ENCODE data around the gene ATP1B2.
A peak's percentile ranks its signal among the peaks of the same experiment; 100 is the strongest.
"Not testable (repeated sequence)": the region's sequence is repeated elsewhere in the genome, so short reads cannot be mapped to it uniquely, and the experiment has no call there.

ATP1B2 gene

DNA sequence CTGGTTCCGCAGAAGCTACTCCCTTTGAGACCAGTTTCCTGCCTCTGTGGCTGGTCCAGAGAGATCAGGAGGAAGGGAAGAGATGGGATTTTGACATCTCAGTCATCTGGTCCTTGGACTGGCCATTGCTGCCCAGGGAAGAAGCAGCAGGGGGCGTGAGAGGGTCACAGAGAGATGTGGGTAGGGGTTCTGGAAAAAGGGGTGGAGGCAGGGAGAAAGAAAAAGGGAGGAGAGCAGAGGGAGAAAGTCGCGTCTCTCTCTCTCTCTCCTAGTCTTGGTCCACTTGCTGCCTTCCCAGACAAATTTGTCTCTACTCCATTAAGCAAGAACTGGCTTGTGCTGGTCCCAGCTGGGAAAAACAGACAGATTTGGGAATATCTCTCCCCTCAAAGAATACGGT, 16.3 kb upstream of the ATP1B2 start:
- no peak for FAIRE-seq
- DNase-seq (ENCODE audit: insufficient read length, low spot score): peak; percentile 95
- TF ChIP-seq, protein P1, sequence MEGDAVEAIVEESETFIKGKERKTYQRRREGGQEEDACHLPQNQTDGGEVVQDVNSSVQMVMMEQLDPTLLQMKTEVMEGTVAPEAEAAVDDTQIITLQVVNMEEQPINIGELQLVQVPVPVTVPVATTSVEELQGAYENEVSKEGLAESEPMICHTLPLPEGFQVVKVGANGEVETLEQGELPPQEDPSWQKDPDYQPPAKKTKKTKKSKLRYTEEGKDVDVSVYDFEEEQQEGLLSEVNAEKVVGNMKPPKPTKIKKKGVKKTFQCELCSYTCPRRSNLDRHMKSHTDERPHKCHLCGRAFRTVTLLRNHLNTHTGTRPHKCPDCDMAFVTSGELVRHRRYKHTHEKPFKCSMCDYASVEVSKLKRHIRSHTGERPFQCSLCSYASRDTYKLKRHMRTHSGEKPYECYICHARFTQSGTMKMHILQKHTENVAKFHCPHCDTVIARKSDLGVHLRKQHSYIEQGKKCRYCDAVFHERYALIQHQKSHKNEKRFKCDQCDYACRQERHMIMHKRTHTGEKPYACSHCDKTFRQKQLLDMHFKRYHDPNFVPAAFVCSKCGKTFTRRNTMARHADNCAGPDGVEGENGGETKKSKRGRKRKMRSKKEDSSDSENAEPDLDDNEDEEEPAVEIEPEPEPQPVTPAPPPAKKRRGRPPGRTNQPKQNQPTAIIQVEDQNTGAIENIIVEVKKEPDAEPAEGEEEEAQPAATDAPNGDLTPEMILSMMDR (IDR thresholded peaks at IDR 0.05; ENCODE audit: insufficient read depth, missing control alignments): peak; percentile 72

DNA sequence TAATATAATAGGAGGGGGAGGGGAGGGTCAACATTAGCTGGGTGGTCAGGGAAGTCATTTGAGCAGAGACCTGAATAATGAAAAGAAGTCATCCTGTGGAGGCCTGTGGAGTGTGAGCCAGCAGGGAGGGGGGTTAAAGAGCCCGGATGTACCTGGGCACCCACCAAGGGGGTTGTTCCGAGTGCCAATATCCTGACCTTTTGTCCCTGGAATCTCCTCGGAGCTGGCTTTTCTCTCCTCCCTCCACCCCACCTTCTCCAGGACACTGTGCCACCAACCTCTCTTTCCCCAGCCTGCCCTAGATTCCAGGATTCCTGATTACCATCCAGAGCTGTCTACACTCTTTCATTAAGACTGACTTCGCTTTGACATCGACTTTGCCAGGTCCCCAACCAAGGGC, 14.6 kb upstream of the ATP1B2 start:
- TF ChIP-seq, protein P1 (IDR thresholded peaks at IDR 0.05; ENCODE audit: insufficient read depth, missing control alignments): no peak
- FAIRE-seq (no peak), DNase-seq (ENCODE audit: insufficient read length, low spot score) (no peak)

DNA sequence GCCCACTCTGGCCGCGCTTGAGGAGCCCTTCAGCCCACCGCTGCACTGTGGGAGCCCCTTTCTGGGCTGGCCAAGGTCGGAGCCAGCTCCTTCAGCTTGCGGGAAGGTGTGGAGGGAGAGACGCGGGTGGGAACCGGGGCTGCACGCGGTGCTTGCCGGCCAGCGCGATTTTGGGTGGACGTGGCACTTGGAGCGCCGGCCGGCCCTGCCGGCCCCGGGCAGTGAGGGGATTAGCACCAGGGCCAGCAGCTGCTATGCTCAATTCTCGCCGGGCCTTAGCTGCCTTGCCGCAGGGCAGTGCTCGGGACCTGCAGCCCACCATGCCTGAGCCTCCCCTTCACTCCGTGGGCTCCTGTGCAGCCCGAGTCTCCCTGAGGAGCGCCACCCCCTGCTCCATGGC, 9.9 kb upstream of the ATP1B2 start:
- TF ChIP-seq, protein P1 (IDR thresholded peaks at IDR 0.05; ENCODE audit: insufficient read depth, missing control alignments): no peak
- DNase-seq (ENCODE audit: insufficient read length, low spot score): no peak
- no peak for FAIRE-seq

DNA sequence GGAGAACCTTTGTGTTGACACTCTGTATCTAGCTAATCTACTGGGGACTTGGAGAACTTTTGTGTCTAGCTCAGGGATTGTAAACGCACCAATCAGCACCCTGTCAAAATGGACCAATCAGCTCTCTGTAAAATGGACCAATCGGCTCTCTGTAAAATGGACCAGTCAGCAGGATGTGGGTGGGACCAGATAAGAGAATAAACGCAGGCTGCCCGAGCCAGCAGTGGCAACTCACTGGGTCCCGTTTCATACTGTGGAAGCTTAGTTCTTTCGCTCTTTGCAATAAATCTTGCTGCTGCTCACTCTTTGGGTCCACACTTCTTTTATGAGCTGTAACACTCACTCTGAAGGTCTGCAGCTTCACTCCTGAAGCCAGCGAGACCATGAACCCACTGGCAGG, 9.1 kb upstream of the ATP1B2 start:
- not testable (repeated sequence) for FAIRE-seq; DNase-seq (ENCODE audit: insufficient read length, low spot score)

DNA sequence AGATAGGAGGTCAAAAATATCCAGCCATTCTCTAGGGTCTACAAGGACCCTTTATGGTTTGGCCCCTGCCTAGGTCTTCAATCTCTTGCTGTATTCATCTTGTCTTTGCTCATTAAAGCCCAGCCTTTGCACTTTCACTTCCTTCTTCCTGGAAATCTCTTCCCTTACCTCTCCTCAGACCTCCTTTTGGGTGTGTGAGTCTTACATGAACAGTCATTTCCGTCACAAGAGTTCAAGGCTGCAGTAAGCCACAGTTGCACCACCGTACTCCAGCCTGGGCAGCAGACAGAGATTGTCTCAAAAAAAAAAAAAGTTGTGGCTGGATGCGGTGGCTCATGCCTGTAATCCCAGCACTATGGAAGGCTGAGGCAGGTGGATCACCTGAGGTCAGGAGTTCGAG, 6.0 kb upstream of the ATP1B2 start:
- TF ChIP-seq, protein P1 (IDR thresholded peaks at IDR 0.05; ENCODE audit: insufficient read depth, missing control alignments): no peak
- no peak for FAIRE-seq
- no peak for DNase-seq (ENCODE audit: insufficient read length, low spot score)

DNA sequence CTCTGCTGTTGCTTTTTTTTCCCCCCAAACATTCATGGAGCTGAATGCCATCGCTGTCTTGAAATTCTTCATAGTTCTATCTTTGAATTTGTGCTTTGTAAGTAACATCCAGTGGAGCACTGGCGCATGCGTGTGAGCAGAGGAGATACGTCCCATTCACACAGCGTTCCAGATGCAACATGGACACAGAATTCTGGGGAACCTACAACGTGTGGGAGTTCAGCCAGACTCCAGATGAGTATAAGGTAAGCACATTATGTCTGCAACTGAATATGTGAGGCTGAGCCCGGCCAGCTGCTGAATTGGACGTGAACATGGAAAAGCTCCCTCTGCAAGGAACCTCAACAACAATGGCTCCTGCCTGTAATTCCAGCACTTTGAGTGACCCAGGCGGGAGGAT, 4.3 kb upstream of the ATP1B2 start:
- no peak for FAIRE-seq
- DNase-seq (ENCODE audit: insufficient read length, low spot score): no peak
- TF ChIP-seq, protein P1 (IDR thresholded peaks at IDR 0.05; ENCODE audit: insufficient read depth, missing control alignments): no peak

DNA sequence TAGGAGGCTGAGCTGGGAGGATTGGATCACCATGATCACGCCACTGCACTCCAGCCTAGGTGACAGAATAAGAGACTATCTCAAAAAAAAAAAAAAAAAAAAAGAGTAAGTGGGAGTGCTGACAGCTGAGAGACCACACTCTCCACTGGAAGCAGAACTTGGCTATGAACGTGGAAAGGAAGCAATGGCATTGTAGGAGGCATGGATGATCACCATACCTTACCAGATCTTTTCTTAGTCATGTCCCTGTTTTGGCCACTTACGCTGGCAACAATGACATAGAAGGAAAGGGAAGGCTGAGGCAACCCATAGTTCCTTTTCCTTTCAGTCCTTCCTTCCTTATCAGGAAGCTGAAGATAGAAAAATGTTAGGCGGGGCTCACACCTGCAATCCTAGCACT, 3.7 kb upstream of the ATP1B2 start:
- DNase-seq (ENCODE audit: insufficient read length, low spot score): no peak
- no peak for FAIRE-seq
- TF ChIP-seq, protein P1 (IDR thresholded peaks at IDR 0.05; ENCODE audit: insufficient read depth, missing control alignments): no peak

DNA sequence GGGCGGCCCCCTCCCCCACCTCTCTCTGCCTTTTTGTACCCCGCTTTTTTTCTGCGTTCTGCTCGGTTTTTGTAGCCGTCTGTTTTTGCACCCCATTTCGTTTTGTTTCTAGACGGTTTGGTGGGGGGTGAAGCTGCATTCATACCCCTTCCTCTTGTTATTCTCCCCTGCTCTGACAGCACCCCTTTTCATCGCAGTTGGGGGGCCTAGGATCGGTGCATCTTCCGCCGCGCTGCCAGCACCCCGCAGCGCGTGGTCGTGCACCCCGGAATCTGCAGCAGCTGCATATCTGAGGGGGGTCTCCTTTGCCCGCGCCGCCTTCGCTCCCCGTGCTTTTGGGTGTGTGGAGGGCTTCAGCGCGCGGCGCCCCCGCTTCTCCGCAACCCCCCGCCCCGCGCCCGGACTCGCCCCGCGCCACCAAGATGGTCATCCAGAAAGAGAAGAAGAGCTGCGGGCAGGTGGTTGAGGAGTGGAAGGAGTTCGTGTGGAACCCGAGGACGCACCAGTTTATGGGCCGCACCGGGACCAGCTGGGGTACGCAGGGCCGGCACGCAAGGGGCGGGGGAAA, 455 bp downstream of the ATP1B2 start:
- TF ChIP-seq, protein P1 (IDR thresholded peaks at IDR 0.05; ENCODE audit: insufficient read depth, missing control alignments): no peak
- no peak for FAIRE-seq

More for the DNA sequence above, 455 bp downstream of the ATP1B2 start:
- DNase-seq (ENCODE audit: insufficient read length, low spot score): no peak
